Sigmoid colon (tissue), 3 donors: ENCODE results near the gene GALNT10.

Source experiments
- CTCF ChIP-seq, 4 experiments: fragments of 450-650 bp in 3 of 4; fragments of 200-600 bp in 1 of 4; IDR thresholded peaks; one replicate each; pipeline ENCODE4 v1.5.1; 2016 to 2019; ENCODE audit warnings: antibody characterized with exemption in 4 of 4, mild to moderate bottlenecking in 3 of 4, moderate library complexity in 2 of 4
- POLR2A ChIP-seq, 2 donors: fragments of 450-650 bp; IDR thresholded peaks; one replicate each; pipeline ENCODE4 v1.6.1; 2016; ENCODE audit warnings: antibody characterized with exemption in 2 of 2, mild to moderate bottlenecking in 2 of 2, moderate library complexity in 2 of 2

- TF ChIP-seq CTCF (IDR thresholded peaks at IDR 0.05) (no peak), POLR2A (IDR thresholded peaks at IDR 0.05) (no peak)
Observed at GRCh38 chr5:154470137-154470536, 279.6 kb downstream of the GALNT10 start.
